Right ventricle myocardium inferior (tissue), 1 donor: Measurements from ENCODE around the gene HSPB9. TPM values are rescaled to one million over a fixed set of nuclear protein-coding genes. Genes with fewer than 3 reads are reported as not detected.
A peak's percentile ranks its signal among the peaks of the same experiment; 100 is the strongest.

Experiments used
- ATAC-seq: fragments of 200-7000 bp; cut with Tn5 transposase; one replicate; pipeline ENCODE4 v1.9.1; 2020; ENCODE audit warnings: mild to moderate bottlenecking, moderate library complexity
- DNase-seq: peaks from one replicate; pipeline ENCODE4 v3.0.0; 2021; ENCODE audit errors: missing footprints
- intact Hi-C: fragments of 100-400 bp; cut with DNase I; formaldehyde crosslinking; loops from one replicate; pipeline ENCODE4 v1.11.0; 2022
- long read RNA-seq: library from polyadenylated mRNA; unstranded; transcript quantifications from one replicate; pipeline ENCODE4 v2.0.0, GENCODE V29; 2021
- total RNA-seq: library from RNA; stranded (reverse); fragmentation: NEBNext Ultra II Directional; extraction: Animal tissue kit (Norgen Biotek cat#: 25700); gene quantifications from one replicate; pipeline ENCODE4 v1.2.1, GENCODE V29; 2021
- donor health status: DM: no; HTN: yes; CAD: no; lungs with severe emphysema.

Gene HSPB9, protein sequence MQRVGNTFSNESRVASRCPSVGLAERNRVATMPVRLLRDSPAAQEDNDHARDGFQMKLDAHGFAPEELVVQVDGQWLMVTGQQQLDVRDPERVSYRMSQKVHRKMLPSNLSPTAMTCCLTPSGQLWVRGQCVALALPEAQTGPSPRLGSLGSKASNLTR
- total RNA-seq, result 0.11 TPM
- long read RNA-seq, result 0 reads

GRCh38 chr17:42122371-42123303 lies at the start of gene HSPB9:
HSPB9 (plus strand) TSS chr17:42122804; CDS start chr17:42122851, 47 bp downstream.
- peak; percentile 42 for ATAC-seq
- no peak for DNase-seq
- intact Hi-C loops, result no loop called here

DNA sequence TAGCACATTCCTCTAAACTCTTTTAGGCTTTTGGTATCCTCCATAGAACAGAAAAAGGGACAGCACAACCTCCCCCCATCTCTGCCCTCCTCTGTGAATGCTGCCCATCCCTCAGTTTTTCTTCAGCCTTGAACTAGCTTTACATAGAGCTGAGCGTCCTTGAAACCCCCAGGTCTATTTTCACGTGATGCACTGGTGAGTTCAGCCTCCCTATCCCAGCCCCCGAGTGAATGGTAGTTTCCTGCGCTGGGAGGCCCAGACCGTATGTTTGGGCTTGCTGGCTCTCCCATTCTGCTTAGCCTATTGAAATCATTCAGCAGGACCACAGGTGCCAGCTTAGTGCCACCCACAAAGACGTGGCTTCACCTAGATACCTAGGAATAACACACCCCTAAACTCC lies 46.8 kb upstream of the HSPB9 start:
- DNase-seq, result no peak
- intact Hi-C loops, result no loop called here
- no peak for ATAC-seq

DNA sequence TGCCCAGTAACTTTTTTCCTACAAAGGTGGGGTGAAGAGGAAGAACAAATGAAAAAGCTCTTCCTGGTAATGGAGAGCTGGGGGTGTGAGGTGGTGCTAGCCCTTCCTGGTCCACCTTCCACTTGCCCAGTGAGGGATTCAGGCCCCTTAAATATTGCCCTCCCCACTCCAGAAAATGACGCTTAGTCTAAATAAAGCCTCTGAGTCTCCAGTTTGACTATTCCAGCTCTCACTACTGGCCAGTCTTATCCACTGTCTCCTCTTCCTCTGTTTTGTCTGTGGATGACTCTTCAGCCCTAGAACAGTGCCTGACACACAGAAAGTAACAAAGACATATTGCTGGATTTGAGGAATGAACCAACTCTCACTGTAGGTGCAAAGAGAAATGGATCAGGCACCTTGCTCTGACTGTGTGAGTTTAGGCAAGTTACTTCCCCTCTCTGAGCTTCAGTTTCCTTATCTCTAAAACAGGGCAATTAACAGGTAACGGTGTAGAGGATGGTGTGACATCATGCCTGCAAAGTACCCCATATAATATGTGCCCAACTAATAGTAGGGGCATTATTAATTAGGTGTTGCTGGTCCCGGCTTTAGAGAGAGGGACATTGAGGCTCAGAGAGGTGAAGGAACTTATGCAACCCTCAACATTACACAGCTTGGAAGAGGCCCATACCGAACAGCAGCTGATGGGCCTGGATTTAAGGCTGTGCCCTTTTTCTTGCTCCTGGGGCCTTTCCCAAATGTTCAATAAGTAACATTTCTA lies 45.6 kb upstream of the HSPB9 start:
- ATAC-seq (no peak), DNase-seq (no peak)
- intact Hi-C loops, result no loop called here

GRCh38 chr17:42077755-42078154 lies 44.8 kb upstream of the HSPB9 start:
- ATAC-seq, result no peak
- intact Hi-C loops, result no loop called here
- no peak for DNase-seq

DNA sequence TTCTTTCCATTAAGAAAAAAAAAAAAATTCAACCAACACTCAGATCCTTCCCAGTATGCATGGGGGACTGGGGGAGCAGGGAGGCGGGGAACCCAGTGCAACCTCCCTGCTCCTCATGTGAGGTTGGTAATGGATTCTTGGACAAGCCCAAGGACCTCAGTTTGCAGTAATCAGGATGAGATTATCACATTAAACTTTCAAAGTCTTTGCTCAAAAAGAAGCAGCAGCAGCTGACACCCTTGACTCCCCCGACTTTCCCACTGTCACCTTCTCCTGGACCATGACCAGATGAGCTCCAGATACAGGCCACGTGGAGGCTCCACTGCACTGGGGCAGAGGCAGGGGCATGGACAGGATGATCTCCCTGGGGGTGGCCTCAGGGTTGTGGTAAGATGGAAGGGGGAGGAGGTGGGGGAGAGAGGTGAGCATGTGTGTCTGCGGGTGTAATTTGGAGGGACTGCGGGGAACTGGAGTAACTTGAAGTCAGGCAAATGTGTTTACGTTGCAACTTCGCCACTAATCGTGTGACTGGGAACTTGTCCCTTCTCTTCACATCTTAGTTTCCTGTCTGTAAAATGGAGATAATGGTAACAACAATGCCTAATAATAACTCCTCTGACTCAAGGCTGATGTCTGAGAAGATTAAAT lies 44.1 kb upstream of the HSPB9 start:
- intact Hi-C loops, result no loop called here
- DNase-seq (no peak), ATAC-seq (no peak)

DNA sequence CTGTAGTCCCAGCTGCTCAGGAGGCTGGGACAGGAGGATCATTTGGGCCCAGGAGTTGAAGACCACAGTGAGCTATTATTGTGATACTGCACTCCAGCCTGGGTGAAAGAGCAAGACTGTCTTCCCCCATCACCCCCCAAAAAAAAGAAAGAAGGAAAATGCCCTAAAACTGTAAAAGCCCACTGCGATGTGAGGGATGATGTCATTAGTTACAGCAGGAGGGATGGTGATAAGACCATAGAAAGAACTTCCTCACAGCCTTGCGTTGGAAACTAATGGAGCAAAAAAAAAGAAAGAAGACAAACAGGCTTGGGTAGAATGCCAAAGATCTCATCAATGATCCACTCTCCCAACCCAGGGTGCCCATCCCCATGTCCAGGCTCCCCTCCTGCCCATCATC lies 43.1 kb upstream of the HSPB9 start:
- ATAC-seq (no peak), DNase-seq (no peak)
- intact Hi-C loops, result no loop called here

DNA sequence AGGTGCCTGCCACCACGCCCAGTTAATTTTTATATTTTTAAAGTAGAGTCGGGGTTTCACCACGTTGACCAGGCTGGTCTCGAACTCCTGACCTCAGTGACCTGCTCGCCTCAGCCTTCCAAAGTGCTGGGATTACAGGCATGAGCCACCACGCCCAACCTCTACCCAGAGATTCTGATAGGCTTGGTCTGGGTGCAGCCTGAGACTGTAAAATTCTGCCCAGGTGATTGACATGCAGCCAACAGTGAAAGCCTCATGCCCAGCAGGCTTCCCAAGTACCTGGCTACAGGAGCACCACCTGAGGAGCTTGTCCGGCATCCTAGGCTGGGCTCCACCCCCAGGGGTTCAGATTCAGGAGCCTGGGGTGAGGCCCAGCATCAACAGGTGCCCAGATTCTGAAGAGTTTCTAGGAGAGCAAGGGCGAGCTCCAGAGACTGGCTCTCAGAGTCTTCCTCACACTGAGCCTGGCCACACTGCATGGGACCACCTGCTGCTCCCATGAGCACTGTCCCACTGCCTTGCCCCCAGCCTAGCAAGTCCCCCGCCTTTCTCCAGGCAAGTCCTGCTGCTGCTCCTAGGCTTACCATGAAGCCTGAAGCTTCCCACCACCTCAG lies 41.0 kb upstream of the HSPB9 start:
- ATAC-seq, result no peak
- intact Hi-C loops, result no loop called here

DNA sequence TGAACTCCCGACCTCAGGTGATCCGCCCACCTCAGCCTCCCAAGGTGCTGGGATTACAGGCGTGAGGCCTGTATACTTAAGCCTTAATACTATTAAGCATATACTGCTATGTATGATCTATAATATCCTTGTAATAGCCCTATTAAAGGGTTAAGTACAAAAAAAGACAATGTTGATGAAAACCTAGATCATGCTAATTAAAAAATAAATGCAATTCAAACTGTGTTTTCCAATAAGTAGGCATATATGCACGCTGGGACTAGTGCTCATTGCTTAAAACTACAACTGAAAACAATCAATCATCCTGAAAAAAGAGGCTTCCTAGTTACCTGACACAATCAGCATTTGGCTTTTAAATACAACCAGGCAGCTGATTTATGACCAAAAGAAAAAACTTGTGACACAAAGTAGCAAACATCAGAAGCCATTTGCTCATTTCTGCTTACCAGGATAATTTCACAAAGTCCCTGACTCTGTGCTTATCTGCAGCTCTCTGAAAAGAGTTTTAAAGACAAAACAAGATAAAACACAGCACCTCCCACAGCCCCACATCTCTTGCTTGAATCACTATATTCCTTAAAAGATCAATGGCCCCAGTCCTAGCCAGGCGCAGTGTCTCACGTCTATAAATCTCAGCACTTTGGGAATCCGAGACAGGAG lies 35.4 kb upstream of the HSPB9 start:
- DNase-seq (no peak), ATAC-seq (no peak)
- intact Hi-C loops, result no loop called here

More for the DNA sequence above, 41.0 kb upstream of the HSPB9 start:
- DNase-seq, result no peak

- intact Hi-C loops, result no loop called here
- DNase-seq (no peak), ATAC-seq (no peak)
These were observed 34.6 kb upstream of the HSPB9 start for GRCh38 chr17:42087736-42088705.

DNA sequence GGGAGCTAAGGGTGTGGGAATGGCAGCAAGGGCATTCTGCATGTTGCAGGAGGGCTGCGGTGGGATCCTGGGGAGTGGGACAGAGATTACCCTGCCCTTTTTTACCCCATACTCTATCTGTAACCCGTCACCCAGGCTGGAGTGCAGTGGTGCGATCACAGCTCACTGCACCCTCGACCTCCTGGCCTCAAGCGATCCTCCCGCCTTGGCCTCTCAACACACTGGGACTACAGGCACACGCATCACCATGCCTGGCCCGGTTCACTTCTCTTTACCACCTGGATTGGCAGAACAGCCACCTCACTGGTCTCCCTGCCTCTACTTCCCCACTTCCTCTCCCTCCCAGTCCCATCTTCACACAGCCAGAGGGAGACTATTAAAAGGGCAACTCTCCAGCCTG lies 33.9 kb upstream of the HSPB9 start:
- ATAC-seq, result no peak
- intact Hi-C loops, result no loop called here
- DNase-seq, result no peak

DNA sequence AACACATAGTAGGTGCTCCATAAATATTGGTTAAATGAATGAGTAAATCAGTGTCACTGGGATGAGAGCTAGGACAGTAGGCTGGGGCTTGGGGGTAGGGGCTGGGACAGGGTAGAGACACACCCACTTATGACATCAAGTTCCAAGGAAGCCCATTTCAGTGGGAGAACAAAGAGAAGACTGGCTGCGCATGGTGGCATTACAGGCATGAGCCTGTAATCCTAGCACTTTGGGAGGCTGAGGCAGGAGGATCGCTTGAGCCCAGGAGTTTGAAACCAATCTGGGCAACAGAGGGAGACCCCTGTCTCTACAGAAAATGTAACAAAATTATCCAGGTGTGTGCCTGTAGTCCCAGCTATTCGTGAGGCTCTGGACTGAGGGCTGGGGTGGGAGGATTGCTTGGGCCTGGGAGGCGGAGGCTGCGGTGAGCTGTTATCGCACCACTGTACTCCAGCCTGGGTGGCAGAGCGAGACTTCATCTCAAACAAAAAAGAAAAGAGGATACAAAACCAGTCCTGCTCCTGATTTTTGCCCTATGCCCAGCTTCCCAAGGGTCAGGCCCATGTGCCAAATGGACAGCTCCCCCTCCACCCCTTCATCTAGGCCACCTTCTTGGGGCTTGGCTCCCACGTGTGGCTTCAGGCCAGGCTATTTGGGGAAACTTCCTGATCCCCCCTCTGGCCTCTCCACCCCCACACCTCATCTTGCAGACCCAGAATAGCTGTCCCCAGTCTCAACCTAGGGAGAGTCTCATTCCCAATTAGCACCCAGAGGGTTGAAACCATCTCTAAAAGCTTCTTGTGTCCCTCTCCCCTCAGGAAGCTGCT lies 31.4 kb upstream of the HSPB9 start:
- no peak for DNase-seq
- intact Hi-C loops, result no loop called here
- ATAC-seq, result no peak

- ATAC-seq (no peak), DNase-seq (no peak)
- intact Hi-C loops, result no loop called here
These were observed 29.7 kb upstream of the HSPB9 start for GRCh38 chr17:42092939-42093338.

- intact Hi-C loops, result no loop called here
- ATAC-seq, result peak; percentile 17
These were observed 28.1 kb upstream of the HSPB9 start for GRCh38 chr17:42094375-42095069.

DNA sequence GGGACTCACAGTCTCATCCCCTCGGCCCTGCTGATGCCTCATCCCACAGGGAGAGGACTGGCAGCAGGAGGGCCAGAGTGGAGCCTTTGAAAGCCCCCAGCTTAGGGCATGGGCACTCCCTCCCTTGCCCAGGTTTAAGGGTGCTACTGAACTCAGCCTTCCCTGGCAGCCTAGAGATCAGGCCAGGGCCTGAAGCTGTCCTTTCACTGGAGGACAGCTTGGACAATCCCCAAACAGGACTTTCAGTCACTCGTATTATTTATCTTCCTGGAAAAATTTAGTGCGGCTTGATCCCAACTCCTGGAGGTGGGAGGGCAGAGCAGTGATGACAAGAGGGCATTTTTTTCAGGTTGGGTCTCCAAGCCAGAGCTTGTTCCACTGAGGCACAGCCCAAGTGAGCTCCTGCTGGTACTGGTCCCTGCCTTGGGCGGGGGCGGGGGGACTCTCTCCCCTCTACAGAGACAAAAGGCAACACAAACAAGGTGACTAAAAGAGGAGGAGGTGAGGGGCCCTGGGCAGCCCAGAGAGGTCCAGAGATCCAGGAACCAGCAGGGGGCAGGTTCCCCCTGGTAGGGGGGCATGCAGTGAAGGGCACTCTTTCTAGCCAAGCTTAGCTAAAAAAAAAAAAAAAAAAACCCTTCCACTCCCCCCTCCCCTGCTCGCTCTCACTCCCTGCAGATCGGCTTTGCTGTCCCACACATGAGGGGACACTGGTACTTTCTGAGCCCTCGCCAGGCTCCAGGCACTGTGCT lies 26.1 kb upstream of the HSPB9 start:
- ATAC-seq (no peak), DNase-seq (no peak)
- intact Hi-C loops, result no loop called here

More at GRCh38 chr17:42094375-42095069, 28.1 kb upstream of the HSPB9 start:
- DNase-seq, result no peak
